Testis (tissue), 3 donors: ENCODE measurements around the gene NFIA. TPM values are rescaled to one million over a fixed set of nuclear protein-coding genes. Genes with fewer than 3 reads are reported as not detected.
"Not testable (repeated sequence)": the region's sequence is repeated elsewhere in the genome, so short reads cannot be mapped to it uniquely, and the experiment has no call there.

Source experiments
- DNase-seq: peaks from one replicate; pipeline ENCODE4 v3.0.0-alpha.2; 2019
- H3K27ac ChIP-seq, 2 donors: fragments of 200-600 bp; sonication (generic); one replicate each; pipeline ENCODE4 v1.5.1; 2019
- H3K27me3 ChIP-seq: fragments of 200-600 bp; sonication (generic); one replicate; pipeline ENCODE4 v1.5.1; 2019
- H3K36me3 ChIP-seq: fragments of 200-600 bp; sonication (generic); one replicate; pipeline ENCODE4 v1.5.1; 2017; ENCODE audit warnings: low read depth; ENCODE audit errors: missing control alignments
- H3K4me1 ChIP-seq: fragments of 200-600 bp; sonication (generic); one replicate; pipeline ENCODE4 v1.5.1; 2019
- H3K4me3 ChIP-seq, 2 donors: fragments of 200-600 bp; sonication (generic); one replicate each; pipeline ENCODE4 v1.5.1; 2017 to 2019
- H3K9me3 ChIP-seq: fragments of 200-600 bp; sonication (generic); one replicate; pipeline ENCODE4 v1.5.1; 2017
- POLR2A ChIP-seq: fragments of 450-650 bp; IDR thresholded peaks from one replicate; pipeline ENCODE4 v1.6.1; 2017; ENCODE audit warnings: antibody characterized with exemption, mild to moderate bottlenecking, moderate library complexity
- WGBS, 2 donors: methylation state at CpG; one replicate each; pipeline ENCODE4 v1.1.5; 2018; 5-methylcytosine and 5-hydroxymethylcytosine counted together
- intact Hi-C: fragments of 100-400 bp; cut with DNase I; formaldehyde crosslinking; loops from one replicate; pipeline ENCODE4 v1.15.1; 2023; ENCODE audit warnings: low total_unique reads
- polyA plus RNA-seq: library from polyadenylated mRNA; stranded (reverse); fragments of 350-450 nt; fragmentation: Illumina TruSeq; extraction: RNeasy Lipid Tissue Mini Kit (QIAGEN cat#74804); gene quantifications from one replicate; pipeline ENCODE4 v1.2.3, GENCODE V29; 2014; ENCODE audit warnings: low read depth, low replicate concordance; ENCODE audit not compliant: insufficient read depth
- total RNA-seq, 2 donors: library from RNA; depleted of rRNA; stranded (reverse); fragments of >200 nt; gene quantifications; one replicate each; pipeline ENCODE4 v1.2.3, GENCODE V29; 2016
- TF ChIP-seq, protein P1 (sequence below), 3 experiments: fragments of 450-650 bp in 2 of 3; fragments of 200-600 bp in 1 of 3; sonication (generic) in 1 of 3; IDR thresholded peaks; one replicate each; pipeline ENCODE4 v1.5.1; 2016 to 2019; ENCODE audit warnings: antibody characterized with exemption in 3 of 3, mild to moderate bottlenecking in 2 of 3, moderate library complexity in 1 of 3

NFIA gene
- total and polyA plus RNA-seq, 3 donors from 2014 or later = 11.6 to 78.9 (median 53.5) TPM

DNA sequence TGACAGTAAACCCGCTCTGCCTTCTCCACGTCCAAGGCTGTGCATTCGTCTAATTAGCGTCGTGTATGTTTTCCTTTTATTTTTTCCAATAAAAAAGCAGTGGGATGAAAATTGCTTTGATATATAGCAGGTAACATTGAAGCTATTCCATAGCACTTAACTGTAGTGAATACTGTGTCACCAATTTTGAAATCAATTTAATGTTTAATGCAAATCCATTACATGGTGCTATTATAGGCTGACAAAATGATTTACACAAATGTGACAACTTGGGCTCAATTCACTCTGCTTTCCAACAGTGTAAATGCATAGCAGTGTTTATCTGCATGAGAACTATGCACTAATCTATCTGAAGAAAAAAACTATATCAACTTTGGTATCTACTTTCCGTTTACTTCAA, 377.8 kb downstream of the NFIA start:
- WGBS, 2 donors = 84 to 93% methylated on average over 6 of the region's 6 CpGs
- intact Hi-C loops = no loop called here
- Histone ChIP-seq H3K4me1 (peaks cover 19% of the 10 kb centered on the region), H3K9me3 (no peaks in the 10 kb centered on the region), H3K36me3 (no peaks in the 10 kb centered on the region), H3K4me3 (no peak overlapping the region), H3K27ac (no peak overlapping the region), H3K27me3 (no peaks in the 10 kb centered on the region)
- TF ChIP-seq POLR2A = no peak
- TF ChIP-seq, protein P1, sequence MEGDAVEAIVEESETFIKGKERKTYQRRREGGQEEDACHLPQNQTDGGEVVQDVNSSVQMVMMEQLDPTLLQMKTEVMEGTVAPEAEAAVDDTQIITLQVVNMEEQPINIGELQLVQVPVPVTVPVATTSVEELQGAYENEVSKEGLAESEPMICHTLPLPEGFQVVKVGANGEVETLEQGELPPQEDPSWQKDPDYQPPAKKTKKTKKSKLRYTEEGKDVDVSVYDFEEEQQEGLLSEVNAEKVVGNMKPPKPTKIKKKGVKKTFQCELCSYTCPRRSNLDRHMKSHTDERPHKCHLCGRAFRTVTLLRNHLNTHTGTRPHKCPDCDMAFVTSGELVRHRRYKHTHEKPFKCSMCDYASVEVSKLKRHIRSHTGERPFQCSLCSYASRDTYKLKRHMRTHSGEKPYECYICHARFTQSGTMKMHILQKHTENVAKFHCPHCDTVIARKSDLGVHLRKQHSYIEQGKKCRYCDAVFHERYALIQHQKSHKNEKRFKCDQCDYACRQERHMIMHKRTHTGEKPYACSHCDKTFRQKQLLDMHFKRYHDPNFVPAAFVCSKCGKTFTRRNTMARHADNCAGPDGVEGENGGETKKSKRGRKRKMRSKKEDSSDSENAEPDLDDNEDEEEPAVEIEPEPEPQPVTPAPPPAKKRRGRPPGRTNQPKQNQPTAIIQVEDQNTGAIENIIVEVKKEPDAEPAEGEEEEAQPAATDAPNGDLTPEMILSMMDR (IDR thresholded peaks at IDR 0.05) = no peak
- no peak for DNase-seq

DNA sequence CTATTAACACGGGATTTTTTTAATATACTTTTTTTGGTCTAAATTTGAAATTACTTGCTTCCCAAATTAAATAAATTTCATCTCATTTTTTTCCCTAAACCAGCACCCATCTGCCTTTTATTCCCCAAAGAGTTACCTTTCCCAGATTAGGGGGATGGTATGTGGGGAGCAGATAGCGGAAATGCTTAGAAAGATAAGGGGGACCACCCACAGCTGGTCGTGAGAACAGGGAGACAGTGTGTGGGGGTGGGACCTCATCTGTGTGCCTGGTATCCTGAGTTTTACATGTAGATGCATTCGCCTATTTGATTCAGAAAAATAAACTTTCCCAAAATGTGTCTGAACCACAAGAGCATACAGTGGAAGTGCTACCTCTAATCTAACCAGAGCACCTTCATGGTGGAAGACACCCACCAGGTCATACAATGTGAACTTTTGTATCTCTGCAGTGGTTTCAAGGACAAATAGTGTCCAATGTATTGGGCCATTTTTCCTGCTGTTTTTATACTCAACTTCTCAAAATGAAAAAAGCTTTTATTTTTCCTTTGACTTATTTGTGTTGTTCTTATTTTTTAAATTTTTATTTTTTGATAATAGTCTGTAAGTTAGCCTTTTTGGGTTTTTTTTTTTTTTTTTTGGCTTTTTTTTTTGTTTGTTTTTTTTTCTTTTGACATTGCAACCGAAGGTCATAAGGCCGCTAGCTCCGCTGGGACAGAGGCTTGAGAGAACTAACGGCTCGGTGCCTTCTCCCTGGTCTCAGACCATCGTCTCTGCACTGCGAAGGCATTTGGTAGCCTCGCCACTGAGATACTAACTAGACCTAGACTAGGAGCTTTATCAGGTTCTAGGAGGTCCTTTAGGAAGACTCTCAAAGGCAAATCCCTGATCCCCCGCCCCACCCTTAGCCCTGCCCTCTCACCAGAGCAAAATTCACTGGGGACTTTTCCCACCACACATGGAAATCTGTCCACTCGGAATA, 379.3 kb downstream of the NFIA start:
- TF ChIP-seq, protein P1 (IDR thresholded peaks at IDR 0.05) = no peak
- TF ChIP-seq POLR2A = no peak
- DNase-seq = no peak
- H3K27me3 ChIP-seq = no peaks in the 10 kb centered on the region
- 63 to 69% methylated on average over 14 of the region's 14 CpGs for WGBS, 2 donors
- H3K36me3 ChIP-seq = no peaks in the 10 kb centered on the region
- H3K4me1 ChIP-seq = peaks cover 19% of the 10 kb centered on the region
- no peak overlapping the region for H3K27ac ChIP-seq
- no peaks in the 10 kb centered on the region for H3K9me3 ChIP-seq
- H3K4me3 ChIP-seq = no peak overlapping the region
- intact Hi-C loops = no loop called here

DNA sequence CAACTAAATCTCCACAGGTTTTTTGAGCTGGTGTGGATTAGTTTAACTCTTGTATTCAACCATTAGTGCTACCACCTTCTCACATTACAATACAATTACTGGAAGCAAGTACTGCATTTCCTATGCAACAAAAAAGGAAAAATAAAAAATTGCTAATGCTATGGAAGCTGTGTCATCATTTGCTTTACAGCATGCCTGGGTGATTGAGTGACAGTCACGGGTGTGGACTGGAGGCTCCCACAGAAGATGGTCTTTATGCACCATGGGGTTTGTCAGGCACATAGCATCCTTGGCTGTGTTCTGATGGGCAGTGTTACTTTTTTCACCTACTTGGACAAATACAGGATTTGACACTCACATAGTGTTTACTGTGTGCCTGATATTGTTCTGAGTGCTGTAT, 380.3 kb downstream of the NFIA start:
- no peaks in the 10 kb centered on the region for H3K36me3 ChIP-seq
- no peak overlapping the region for H3K4me3 ChIP-seq
- H3K4me1 ChIP-seq = peaks cover 19% of the 10 kb centered on the region
- no peak for DNase-seq
- no peaks in the 10 kb centered on the region for H3K27me3 ChIP-seq
- WGBS, 2 donors = 92 to 96% methylated on average over 1 of the region's 1 CpG
- H3K27ac ChIP-seq = no peak overlapping the region
- TF ChIP-seq, protein P1 (IDR thresholded peaks at IDR 0.05) = no peak
- TF ChIP-seq POLR2A = no peak
- intact Hi-C loops = no loop called here
- H3K9me3 ChIP-seq = no peaks in the 10 kb centered on the region

DNA sequence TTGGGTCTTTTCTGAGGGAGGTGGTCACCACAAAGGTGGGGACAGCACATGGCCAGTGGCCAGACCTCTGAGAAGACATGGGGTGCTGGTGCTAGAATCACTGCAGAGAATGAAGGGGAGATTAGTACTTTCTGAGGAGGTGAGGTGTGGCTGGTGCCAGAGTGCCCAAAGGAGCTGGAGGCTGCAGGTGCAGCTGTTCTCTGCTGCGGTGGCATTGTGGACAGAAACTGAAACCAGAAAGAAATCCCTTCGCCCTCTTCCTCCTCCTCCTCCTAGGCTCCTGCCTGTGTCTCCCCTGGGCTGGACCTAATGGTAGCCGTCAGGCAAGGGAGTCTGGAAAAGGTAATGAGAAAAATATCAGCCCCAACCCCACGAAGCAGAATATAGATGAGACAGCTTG, 380.9 kb downstream of the NFIA start:
- 86% methylated on average over 4 of the region's 4 CpGs for WGBS, 2 donors
- Histone ChIP-seq H3K36me3 (no peaks in the 10 kb centered on the region), H3K27ac (no peak overlapping the region), H3K4me1 (peaks cover 19% of the 10 kb centered on the region), H3K4me3 (no peak overlapping the region), H3K27me3 (no peaks in the 10 kb centered on the region), H3K9me3 (no peaks in the 10 kb centered on the region)
- TF ChIP-seq POLR2A = no peak
- TF ChIP-seq, protein P1 (IDR thresholded peaks at IDR 0.05) = no peak
- intact Hi-C loops = no loop called here
- DNase-seq = no peak

DNA sequence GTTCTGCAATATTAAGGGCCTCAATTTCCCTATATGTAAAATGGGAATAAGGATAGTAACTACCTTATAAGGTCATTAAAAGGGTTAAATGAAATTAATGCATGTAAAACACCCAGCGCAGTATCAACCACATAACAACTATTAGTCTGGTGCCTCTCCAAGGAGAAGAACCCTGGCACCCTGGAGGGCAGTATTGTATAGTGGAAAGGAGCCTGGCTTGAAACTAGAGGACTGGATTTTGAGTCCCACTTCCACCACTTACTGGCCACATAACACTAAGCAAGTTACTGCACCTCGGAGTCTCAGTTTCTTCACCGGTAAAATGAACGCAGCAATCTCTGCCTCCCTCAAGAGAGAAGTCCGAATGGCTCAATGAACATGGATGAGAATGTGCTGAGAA, 385.5 kb downstream of the NFIA start:
- H3K4me1 ChIP-seq, H3K9me3 ChIP-seq, H3K4me3 ChIP-seq, H3K27ac ChIP-seq, H3K27me3 ChIP-seq, intact Hi-C loops, DNase-seq, H3K36me3 ChIP-seq: not testable (repeated sequence)
- 75 to 89% methylated on average over 5 of the region's 5 CpGs for WGBS, 2 donors
